ENCODE data around the gene RAB38. TPM values are rescaled to one million over a fixed set of nuclear protein-coding genes. Genes with fewer than 3 reads are reported as not detected.

The RAB38 gene
- total RNA-seq, 1 experiment from 2014 or later = 2.6 TPM

DNA sequence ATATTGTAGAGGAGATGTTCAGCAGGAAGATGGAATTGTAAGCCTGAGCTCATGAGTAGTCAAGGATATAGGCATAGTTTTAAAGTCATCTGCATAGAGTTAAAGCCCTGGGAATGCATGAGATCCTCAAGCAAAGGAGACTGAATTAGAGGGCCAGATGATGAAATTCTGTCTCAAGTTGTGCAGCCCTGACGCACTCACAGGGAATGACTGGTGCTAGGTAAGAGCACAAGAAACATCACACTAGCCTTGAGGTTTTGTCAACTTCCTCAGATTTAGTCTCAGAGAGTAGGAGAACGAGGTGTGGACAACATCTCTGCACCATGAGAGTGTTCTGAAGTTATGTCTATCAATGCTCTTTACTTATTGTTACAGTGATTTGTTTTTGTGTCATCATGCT, 5.8 kb downstream of the RAB38 start:
- no peaks in the 10 kb centered on the region for H4K20me1 ChIP-seq (ENCODE audit: insufficient read depth, low read depth, low read length)
- no peaks in the 10 kb centered on the region for H3K27me3 ChIP-seq (ENCODE audit: low read length)

DNA sequence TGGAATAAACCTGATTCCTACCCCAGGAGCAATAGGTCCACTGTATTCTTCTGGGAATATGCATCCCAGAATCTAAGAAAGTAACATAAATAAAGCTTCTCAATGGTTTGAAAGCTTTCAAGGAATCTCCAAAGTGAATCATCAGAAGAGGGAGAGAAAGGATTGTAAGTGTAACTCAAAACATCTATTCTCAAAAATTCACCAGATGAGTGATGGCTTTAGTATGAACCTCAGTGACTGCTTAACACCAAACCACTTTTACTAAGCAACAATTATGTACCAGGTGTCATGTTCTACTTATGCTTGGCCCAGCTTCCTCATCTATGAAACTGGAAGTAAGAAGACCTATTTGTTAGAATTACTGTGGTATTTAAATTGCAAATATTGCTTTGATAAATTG, 7.4 kb downstream of the RAB38 start:
- H3K27me3 ChIP-seq (ENCODE audit: low read length) = peaks cover 2% of the 10 kb centered on the region; the same call in 1 of the 2 replicates
- no peak overlapping the region for H3K4me3 ChIP-seq (ENCODE audit: low read length)
- H3K4me1 ChIP-seq (ENCODE audit: low read length) = no peaks in the 10 kb centered on the region
- H3K9me3 ChIP-seq (ENCODE audit: low read length) = no peaks in the 10 kb centered on the region
- no peaks in the 10 kb centered on the region for H3K79me2 ChIP-seq (ENCODE audit: low read length)
- DNase-seq = no peak
- no peak overlapping the region for H3K9ac ChIP-seq (ENCODE audit: low read length)
- no peak overlapping the region for H3K27ac ChIP-seq (ENCODE audit: low read length)
- no peaks in the 10 kb centered on the region for H4K20me1 ChIP-seq (ENCODE audit: insufficient read depth, low read depth, low read length)
- no peaks in the 10 kb centered on the region for H3K9me2 ChIP-seq (replicated peaks; ENCODE audit: insufficient read depth, low read length)
- no peaks in the 10 kb centered on the region for H3K36me3 ChIP-seq (ENCODE audit: insufficient read depth, low read length)
- H3K4me2 ChIP-seq (ENCODE audit: low read depth, low read length, poor library complexity, severe bottlenecking) = no peak overlapping the region
- H2AFZ ChIP-seq (ENCODE audit: low read length) = no peak overlapping the region

More for the DNA sequence above, 5.8 kb downstream of the RAB38 start:
- Histone ChIP-seq H3K9me2 (replicated peaks; ENCODE audit: insufficient read depth, low read length) (no peaks in the 10 kb centered on the region), H3K36me3 (ENCODE audit: insufficient read depth, low read length) (no peaks in the 10 kb centered on the region), H3K4me3 (ENCODE audit: low read length) (no peak overlapping the region), H3K9me3 (ENCODE audit: low read length) (no peaks in the 10 kb centered on the region), H3K9ac (ENCODE audit: low read length) (no peak overlapping the region), H3K4me1 (ENCODE audit: low read length) (no peaks in the 10 kb centered on the region), H3K27ac (ENCODE audit: low read length) (no peak overlapping the region), H2AFZ (ENCODE audit: low read length) (no peak overlapping the region), H3K4me2 (ENCODE audit: low read depth, low read length, poor library complexity, severe bottlenecking) (no peak overlapping the region), H3K79me2 (ENCODE audit: low read length) (no peaks in the 10 kb centered on the region)
- no peak for DNase-seq

DNA sequence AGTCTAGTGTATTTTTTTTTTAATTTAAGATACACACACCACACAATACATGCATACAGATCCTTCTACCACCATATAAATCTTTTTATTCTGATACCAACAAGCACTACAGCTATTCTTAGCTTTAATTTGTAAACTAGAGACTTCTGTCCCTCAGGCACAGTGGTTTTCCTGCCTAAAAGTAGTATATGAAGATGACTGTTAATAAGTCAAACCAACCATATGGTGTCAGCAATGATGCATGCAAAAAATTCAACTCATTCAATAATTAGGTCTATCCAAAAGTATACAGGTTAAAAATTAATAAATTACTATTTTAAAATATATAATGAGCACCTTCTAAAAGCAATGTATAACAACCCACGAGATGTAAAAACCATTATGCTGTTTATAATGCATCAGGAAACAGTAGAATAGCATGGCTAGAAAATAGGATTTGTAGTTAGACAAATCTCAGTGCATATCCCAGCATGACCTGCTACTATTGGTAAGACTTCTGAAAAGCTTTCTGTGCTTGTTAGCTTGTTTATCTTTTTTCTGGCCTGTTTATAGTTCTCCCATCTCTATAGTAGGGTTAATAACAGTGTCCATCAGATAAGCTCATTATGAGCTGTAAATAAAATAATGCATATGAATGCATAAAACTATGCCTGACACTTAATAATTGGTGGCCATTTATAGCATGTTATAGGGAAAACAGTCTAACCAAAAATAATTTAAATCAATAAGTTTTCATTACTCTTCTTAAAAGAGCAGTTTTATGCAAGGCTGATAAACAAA, 10.2 kb downstream of the RAB38 start:
- Histone ChIP-seq H3K27ac (ENCODE audit: low read length) (no peak overlapping the region), H3K9ac (ENCODE audit: low read length) (no peak overlapping the region), H4K20me1 (ENCODE audit: insufficient read depth, low read depth, low read length) (no peaks in the 10 kb centered on the region), H3K36me3 (ENCODE audit: insufficient read depth, low read length) (no peaks in the 10 kb centered on the region), H3K9me2 (replicated peaks; ENCODE audit: insufficient read depth, low read length) (no peaks in the 10 kb centered on the region), H3K27me3 (ENCODE audit: low read length) (peaks cover 4% of the 10 kb centered on the region; the same call in 1 of the 2 replicates), H3K4me3 (ENCODE audit: low read length) (no peak overlapping the region), H2AFZ (ENCODE audit: low read length) (no peak overlapping the region), H3K9me3 (ENCODE audit: low read length) (no peaks in the 10 kb centered on the region), H3K4me2 (ENCODE audit: low read depth, low read length, poor library complexity, severe bottlenecking) (no peak overlapping the region), H3K4me1 (ENCODE audit: low read length) (no peaks in the 10 kb centered on the region), H3K79me2 (ENCODE audit: low read length) (no peaks in the 10 kb centered on the region)
- DNase-seq = no peak

DNA sequence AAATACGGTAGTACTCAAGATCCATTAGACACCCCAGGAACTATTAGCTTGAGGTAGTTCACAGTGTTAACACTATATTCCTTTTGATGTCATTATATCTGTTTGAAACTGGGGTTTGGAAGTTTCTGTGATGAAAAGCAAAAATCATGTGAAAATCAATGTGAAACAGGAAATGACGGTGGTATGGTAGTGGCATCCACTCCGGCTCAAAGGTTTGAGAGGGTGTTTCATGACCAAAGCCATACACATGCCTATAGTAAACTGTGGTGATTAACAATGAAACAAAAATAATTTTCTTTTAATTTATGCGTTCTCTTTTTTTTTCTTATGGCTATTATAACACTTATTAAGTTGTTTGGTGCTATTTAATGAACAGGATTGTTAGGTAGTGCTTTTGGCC, 10.9 kb downstream of the RAB38 start:
- no peak overlapping the region for H3K27ac ChIP-seq (ENCODE audit: low read length)
- H3K9me2 ChIP-seq (replicated peaks; ENCODE audit: insufficient read depth, low read length) = no peaks in the 10 kb centered on the region
- H3K36me3 ChIP-seq (ENCODE audit: insufficient read depth, low read length) = no peaks in the 10 kb centered on the region
- H2AFZ ChIP-seq (ENCODE audit: low read length) = no peak overlapping the region
- no peaks in the 10 kb centered on the region for H3K79me2 ChIP-seq (ENCODE audit: low read length)
- no peak for DNase-seq
- no peaks in the 10 kb centered on the region for H3K9me3 ChIP-seq (ENCODE audit: low read length)
- no peaks in the 10 kb centered on the region for H4K20me1 ChIP-seq (ENCODE audit: insufficient read depth, low read depth, low read length)
- no peak overlapping the region for H3K4me3 ChIP-seq (ENCODE audit: low read length)
- H3K4me1 ChIP-seq (ENCODE audit: low read length) = no peaks in the 10 kb centered on the region
- no peak overlapping the region for H3K9ac ChIP-seq (ENCODE audit: low read length)
- H3K4me2 ChIP-seq (ENCODE audit: low read depth, low read length, poor library complexity, severe bottlenecking) = no peak overlapping the region
- H3K27me3 ChIP-seq (ENCODE audit: low read length) = peaks cover 4% of the 10 kb centered on the region; the same call in 1 of the 2 replicates

DNA sequence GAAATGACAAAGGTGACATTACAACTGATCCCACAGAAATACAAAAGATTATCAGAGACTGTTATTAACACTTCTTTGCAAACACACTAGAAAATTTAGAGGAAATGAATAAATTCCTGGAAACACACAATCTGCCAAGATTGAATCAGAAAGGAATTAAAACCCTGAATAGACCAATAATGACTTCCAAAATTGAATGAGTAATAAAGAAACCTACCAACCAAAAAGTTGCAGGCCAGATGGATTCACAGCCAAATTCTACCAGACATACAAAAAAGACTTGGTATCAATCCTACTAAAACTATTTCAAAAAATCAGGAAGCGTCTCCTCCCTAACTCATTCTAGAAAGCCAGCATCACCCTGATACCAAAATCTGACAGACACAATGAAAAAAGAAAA, 17.2 kb downstream of the RAB38 start:
- H3K9ac ChIP-seq (ENCODE audit: low read length) = no peak overlapping the region
- H3K79me2 ChIP-seq (ENCODE audit: low read length) = no peaks in the 10 kb centered on the region
- 0 out of 2 replicates have a peak, but pooled peaks cover 3% of the 10 kb centered on the region for H4K20me1 ChIP-seq (ENCODE audit: insufficient read depth, low read depth, low read length)
- no peak overlapping the region for H2AFZ ChIP-seq (ENCODE audit: low read length)
- H3K27me3 ChIP-seq (ENCODE audit: low read length) = peaks cover 9% of the 10 kb centered on the region; the same call in 1 of the 2 replicates
- H3K36me3 ChIP-seq (ENCODE audit: insufficient read depth, low read length) = no peaks in the 10 kb centered on the region
- H3K4me3 ChIP-seq (ENCODE audit: low read length) = no peak overlapping the region
- DNase-seq = no peak
- H3K27ac ChIP-seq (ENCODE audit: low read length) = no peak overlapping the region
- no peaks in the 10 kb centered on the region; the same call in 1 of the 2 replicates for H3K9me3 ChIP-seq (ENCODE audit: low read length)
- H3K4me2 ChIP-seq (ENCODE audit: low read depth, low read length, poor library complexity, severe bottlenecking) = no peak overlapping the region
- H3K4me1 ChIP-seq (ENCODE audit: low read length) = no peaks in the 10 kb centered on the region
- H3K9me2 ChIP-seq (replicated peaks; ENCODE audit: insufficient read depth, low read length) = no peaks in the 10 kb centered on the region

DNA sequence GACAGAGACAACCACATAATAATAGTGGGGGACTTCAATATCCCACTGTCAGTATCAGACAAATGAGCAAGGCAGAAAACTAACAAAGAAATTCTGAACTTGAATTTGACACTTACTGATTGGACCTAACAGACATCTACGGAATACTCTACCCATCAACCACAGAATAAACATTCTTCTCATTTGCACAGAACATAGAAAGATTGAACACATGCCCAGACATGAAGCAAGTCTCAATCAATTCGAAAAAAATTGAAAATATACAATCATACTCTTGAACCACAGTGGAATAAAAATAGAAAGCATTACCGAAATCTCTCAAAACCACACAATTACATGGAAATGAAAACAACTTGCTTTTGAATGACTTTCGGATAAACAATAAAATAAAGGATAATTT, 17.9 kb downstream of the RAB38 start:
- 0 out of 2 replicates have a peak, but pooled peaks cover 3% of the 10 kb centered on the region for H4K20me1 ChIP-seq (ENCODE audit: insufficient read depth, low read depth, low read length)
- no peak overlapping the region for H3K4me2 ChIP-seq (ENCODE audit: low read depth, low read length, poor library complexity, severe bottlenecking)

DNA sequence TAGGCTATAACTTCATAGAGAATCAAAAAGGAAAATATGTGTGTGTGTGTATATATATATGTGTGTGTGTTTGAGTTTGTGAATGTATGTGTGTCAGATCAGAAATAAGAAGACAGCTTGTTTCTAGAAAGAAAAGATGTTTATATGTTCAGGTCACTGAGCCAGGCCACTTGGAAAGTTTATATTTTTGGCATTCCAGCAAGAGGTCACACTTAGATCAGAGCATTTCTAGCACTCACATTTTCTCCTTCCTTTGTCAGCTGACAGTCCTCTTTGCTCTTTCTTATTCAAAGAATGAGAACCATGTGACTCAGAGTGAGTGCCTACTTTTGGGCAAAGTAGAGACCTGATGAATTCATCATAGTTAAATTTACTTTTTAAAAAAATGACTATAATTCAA, 22.9 kb downstream of the RAB38 start:
- Histone ChIP-seq H3K9ac (ENCODE audit: low read length) (no peak overlapping the region), H3K4me2 (ENCODE audit: low read depth, low read length, poor library complexity, severe bottlenecking) (no peak overlapping the region), H3K36me3 (ENCODE audit: insufficient read depth, low read length) (no peaks in the 10 kb centered on the region), H2AFZ (ENCODE audit: low read length) (no peak overlapping the region), H3K4me3 (ENCODE audit: low read length) (no peak overlapping the region), H3K4me1 (ENCODE audit: low read length) (no peaks in the 10 kb centered on the region), H3K9me2 (replicated peaks; ENCODE audit: insufficient read depth, low read length) (no peaks in the 10 kb centered on the region), H3K79me2 (ENCODE audit: low read length) (no peaks in the 10 kb centered on the region), H3K9me3 (ENCODE audit: low read length) (no peaks in the 10 kb centered on the region; the same call in 1 of the 2 replicates), H3K27me3 (ENCODE audit: low read length) (peaks cover 5% of the 10 kb centered on the region; the same call in 1 of the 2 replicates), H4K20me1 (ENCODE audit: insufficient read depth, low read depth, low read length) (no peaks in the 10 kb centered on the region), H3K27ac (ENCODE audit: low read length) (no peak overlapping the region)
- no peak for DNase-seq

More for the DNA sequence above, 17.9 kb downstream of the RAB38 start:
- Histone ChIP-seq H3K27me3 (ENCODE audit: low read length) (peaks cover 5% of the 10 kb centered on the region; the same call in 1 of the 2 replicates), H3K9me3 (ENCODE audit: low read length) (no peaks in the 10 kb centered on the region; the same call in 1 of the 2 replicates), H3K36me3 (ENCODE audit: insufficient read depth, low read length) (no peaks in the 10 kb centered on the region), H3K79me2 (ENCODE audit: low read length) (no peaks in the 10 kb centered on the region), H3K27ac (ENCODE audit: low read length) (no peak overlapping the region), H2AFZ (ENCODE audit: low read length) (no peak overlapping the region), H3K4me1 (ENCODE audit: low read length) (no peaks in the 10 kb centered on the region), H3K9ac (ENCODE audit: low read length) (no peak overlapping the region), H3K4me3 (ENCODE audit: low read length) (no peak overlapping the region), H3K9me2 (replicated peaks; ENCODE audit: insufficient read depth, low read length) (no peaks in the 10 kb centered on the region)
- no peak for DNase-seq

DNA sequence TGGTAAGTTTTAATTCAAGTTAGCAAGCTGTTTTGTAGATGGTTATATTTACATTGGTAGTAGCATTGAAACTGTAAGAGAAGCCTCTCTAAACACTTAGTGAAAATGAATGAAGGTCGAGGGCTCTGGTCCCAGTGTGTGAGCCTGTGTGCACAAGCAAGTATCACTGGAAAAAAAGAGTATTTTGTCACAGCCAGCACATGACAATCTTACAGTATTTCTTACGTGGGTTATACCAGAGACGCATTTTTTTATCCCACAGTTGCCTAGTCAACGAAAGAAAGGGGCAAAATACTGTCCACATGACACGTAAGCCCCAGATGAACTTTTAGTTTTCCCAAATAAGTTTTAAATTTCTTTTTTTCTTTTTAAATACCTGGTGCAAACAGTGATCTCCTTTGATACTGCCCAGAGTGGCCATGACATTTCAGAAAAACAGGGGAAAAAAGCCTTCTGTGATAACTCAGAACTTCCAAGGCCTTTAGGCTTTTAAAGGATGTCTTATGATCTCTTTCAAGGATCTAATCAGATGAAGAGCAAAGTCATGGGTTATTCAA, 23.5 kb downstream of the RAB38 start:
- Histone ChIP-seq H3K4me2 (ENCODE audit: low read depth, low read length, poor library complexity, severe bottlenecking) (no peak overlapping the region), H3K9me3 (ENCODE audit: low read length) (no peaks in the 10 kb centered on the region; the same call in 1 of the 2 replicates), H3K27ac (ENCODE audit: low read length) (no peak overlapping the region), H4K20me1 (ENCODE audit: insufficient read depth, low read depth, low read length) (no peaks in the 10 kb centered on the region), H3K4me1 (ENCODE audit: low read length) (no peaks in the 10 kb centered on the region), H3K9ac (ENCODE audit: low read length) (no peak overlapping the region), H3K79me2 (ENCODE audit: low read length) (no peaks in the 10 kb centered on the region), H3K27me3 (ENCODE audit: low read length) (peaks cover 5% of the 10 kb centered on the region; the same call in 1 of the 2 replicates), H3K9me2 (replicated peaks; ENCODE audit: insufficient read depth, low read length) (no peaks in the 10 kb centered on the region), H2AFZ (ENCODE audit: low read length) (no peak overlapping the region), H3K36me3 (ENCODE audit: insufficient read depth, low read length) (no peaks in the 10 kb centered on the region), H3K4me3 (ENCODE audit: low read length) (no peak overlapping the region)
- DNase-seq = no peak
